ENCODE data around the gene SLC7A5.
"Not testable (repeated sequence)": the region's sequence is repeated elsewhere in the genome, so short reads cannot be mapped to it uniquely, and the experiment has no call there.

The SLC7A5 gene

DNA sequence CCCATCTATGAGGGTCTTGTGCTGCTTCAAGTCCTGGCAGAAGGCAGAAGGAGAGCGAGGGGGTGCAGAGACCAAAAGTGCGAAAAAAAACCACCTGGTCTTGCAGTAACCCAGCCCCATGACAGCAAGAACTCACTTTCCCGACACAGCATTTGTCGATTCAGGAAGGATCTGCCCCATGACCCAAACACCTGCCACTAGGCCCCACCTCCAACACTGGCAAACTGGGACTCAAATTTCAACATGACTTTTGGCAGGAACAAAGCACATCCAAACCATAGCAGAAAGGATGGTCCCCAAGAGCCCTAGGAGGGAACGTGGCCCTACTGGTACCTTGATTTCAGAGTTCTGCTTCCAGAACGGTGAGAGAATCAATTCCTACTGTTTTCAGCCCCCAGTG is 68.8 kb downstream of the SLC7A5 start:
- DNase-seq (ENCODE audit: low read depth in 2 of 3, low spot score in 1 of 3), result no peak

DNA sequence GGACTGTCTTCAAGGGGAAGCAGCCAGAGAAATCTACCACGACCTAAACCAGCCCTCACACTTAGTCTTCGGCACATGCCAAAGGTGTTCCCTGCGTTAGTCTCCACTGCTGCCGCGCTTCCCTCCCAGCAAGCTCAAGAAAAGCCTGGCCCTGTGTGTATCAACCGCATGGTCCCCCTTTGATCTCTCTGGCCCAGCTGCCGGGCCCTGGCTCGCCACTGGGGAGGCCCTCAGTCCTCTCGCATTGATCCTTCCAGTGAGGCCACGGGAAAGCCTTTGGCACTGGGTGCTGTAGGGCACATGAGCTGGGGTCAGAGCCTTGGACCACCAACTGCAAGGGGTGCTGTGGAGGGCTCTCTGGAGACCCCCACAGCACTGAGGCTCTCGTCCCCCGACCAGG is 74.0 kb downstream of the SLC7A5 start:
- no peak for DNase-seq (ENCODE audit: low read depth in 2 of 3, low spot score in 1 of 3)

DNA sequence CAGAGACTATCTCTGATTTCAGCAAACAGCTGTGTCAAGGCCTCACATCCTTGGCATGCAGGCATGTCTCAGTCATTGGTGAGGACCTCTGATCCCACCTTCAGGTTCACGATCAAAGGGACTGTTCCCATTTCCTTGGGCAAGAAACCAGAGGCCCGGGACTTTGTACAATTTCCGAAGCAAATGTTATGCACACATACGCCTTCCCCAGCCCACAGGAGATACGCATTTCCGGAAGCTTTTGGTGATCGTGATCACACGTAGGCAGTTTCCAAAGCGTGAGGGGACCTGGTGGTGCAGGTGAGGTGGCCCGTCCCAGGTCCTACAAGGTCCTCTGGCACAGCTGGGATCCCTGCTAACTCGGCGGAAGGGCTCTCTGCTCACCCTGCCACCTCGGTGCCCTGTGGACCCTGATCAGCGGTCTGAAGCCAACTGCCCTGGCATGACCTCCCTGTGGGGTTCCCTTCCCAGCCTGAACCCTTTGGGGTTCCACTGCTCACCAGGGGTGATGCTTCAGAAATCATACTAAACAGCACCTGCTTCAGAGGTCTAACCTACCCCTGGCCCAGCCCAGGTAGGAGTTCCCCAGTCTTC is 74.7 kb downstream of the SLC7A5 start:
- DNase-seq (ENCODE audit: low read depth in 2 of 3, low spot score in 1 of 3), result no peak

DNA sequence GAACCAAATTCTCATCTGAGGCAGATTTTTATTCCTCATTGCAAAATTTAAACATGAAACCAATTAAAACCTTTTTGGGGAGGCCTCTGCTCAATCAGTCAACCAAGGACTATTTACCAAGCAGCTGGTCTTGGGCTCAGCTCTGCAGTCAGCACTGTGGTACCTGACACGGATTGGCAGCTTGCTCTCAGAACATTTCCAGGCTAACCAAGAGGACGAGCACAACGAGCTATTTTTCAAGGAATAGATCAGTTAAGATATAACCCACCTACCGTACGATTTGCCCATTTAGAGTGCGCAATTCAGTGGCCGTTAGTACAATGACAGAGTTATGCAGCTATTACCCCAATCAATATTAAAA is 77.1 kb downstream of the SLC7A5 start:
- DNase-seq (ENCODE audit: low read depth in 2 of 3, low spot score in 1 of 3), result no peak

DNA sequence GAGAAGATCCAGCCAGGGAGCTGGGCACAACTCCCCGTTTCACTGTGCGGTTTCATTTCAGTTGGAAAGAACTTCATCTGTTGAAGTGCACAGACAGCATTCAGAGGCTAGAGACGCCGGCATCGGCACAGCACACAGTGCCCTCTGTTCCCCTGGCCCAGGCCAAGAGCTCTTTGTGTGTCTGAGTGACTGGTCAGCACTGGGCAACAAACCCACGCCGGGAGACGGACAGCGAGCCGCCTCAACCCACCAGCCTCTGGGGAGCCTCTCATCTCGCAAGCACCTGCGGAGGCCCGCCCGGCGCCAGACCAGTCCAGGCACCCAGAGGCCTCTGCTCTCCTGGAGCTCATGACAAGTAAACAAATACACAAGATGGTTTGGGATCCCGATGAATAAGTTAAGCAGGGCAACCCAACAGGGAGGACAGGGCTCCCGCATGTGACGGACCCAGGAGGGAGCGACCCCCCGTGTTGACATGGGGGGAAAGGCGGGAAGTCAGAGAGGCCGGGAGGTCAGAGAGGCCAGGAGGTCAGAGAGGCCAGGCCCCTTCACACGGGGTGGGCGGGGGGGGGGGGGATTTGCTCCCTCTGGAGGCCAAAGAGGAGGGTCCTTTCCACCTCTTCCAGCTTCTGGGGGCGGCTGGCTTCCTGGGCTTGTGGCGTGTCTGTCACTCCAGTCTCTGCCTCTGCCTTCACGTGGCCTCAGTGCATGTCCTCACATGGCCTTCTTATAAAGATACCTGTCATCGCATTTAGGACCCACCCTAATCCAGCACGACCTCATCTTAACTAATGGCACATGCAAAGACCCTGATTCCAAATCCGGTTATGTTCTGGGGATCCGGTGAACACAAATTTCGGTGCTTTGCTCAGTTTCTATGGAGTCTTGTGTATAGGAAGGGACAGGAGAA is 77.8 kb downstream of the SLC7A5 start:
- DNase-seq (ENCODE audit: low read depth in 2 of 3, low spot score in 1 of 3), result no peak

DNA sequence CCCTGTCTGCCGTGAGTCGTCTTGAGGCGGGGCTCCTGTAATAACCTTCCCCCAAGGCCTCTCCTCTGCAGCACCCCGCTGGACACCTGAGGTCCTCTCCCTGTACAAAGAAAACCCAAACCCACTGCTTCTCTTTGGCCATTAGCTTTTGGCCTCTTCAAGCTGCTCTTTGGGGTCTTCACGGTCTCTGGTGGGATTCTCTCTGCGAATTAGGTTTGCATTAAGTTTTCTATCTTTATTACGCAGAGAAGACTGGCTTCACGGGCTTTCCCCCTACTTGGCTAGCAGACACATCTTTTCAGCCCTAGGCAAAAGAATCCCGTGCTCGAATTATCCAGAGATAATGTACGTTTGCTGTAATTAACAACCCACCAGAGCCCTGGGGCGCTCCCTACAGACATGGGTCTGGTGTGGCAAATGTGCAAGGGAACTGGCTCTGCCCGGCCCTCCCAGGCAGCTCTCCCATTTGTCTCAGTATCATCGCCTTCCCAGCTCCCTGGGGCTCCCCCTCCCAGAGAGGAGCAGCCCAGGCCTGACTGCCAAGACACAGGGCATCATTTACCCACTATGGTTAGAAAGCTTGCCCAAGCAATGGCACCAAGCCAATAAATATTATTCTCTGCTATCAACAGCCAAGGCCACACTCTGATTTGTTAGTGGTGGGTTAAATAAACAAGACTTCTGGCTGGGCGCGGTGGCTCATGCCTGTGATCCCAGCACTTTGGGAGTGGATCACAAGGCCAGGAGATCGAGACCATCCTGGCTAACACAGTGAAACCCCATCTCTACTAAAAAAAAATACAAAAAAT is 78.8 kb downstream of the SLC7A5 start:
- no peak for DNase-seq (ENCODE audit: low read depth in 2 of 3, low spot score in 1 of 3)

DNA sequence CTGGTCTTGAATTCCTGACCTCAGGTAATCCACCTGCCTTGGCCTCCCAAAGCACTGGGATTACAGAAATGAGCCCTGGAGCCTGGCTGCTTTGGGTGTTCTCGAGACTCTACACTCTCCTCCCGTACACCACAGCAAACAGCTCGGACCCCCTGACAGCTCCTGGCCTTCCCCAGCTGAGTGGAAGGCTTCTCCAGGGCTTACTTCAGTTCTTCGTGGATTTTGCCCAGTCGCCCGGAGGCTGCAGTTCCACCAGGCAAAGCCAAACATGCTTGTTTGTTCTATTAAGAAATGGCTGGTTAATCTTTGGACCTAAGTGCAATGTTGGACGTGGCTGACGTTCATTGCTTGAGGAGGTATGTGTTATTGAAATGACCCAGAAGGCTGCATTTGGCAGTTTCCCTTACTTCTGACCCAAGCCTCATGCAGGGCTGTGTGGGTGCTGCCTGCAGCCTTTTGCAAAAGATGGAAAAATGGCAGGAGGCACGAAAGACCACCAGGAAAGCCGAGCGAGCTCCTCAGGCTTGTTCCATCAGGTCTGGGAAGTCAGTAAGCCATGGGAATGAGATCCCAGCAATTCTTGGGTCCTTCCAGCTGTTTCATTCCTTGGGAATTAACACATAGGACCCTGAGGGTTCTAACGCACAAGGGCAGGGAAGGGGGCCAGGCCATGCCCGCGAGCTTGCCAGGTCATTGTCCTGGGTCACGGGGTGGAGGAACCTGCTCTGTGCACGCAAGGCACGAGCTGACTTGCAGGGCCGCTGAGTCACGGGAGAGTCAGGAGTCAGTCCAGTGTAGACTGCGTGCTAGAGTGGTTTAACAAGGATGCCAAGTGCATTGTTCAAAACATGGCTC is 79.6 kb downstream of the SLC7A5 start:
- DNase-seq (ENCODE audit: low read depth in 2 of 3, low spot score in 1 of 3), result no peak

DNA sequence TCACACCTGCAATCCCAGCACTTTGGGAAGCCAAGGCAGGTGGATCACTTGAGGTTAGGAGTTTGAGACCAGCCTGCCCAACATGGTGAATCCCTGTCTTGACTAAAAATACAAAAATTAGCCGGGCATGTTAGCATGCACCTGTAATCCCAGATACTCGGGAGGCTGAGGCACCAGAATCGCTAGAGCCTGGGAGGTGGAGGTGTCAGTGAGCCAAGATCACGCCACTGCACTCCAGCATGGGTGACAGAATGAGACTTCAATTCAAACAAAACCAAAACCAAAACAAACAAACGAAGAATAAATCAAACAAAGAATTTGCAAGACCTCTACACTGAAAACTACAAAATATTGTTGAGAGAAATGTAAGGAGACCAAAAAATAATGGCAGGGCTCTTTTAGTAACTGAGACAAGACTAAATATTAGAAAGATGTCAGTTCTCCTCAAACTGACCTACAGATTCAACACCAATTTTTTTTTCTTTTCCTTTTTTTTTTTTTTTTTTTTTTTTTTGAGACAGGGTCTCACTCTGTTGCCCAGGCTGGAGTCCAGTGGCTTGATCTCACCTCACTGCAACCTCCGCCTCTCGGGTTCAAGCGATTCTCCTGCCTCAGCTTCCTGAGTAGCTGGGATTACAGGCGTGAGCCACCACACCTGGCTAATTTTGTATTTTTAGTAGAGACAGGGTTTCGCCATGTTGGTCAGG is 80.4 kb downstream of the SLC7A5 start:
- DNase-seq (ENCODE audit: low read depth in 2 of 3, low spot score in 1 of 3), result not testable (repeated sequence)

DNA sequence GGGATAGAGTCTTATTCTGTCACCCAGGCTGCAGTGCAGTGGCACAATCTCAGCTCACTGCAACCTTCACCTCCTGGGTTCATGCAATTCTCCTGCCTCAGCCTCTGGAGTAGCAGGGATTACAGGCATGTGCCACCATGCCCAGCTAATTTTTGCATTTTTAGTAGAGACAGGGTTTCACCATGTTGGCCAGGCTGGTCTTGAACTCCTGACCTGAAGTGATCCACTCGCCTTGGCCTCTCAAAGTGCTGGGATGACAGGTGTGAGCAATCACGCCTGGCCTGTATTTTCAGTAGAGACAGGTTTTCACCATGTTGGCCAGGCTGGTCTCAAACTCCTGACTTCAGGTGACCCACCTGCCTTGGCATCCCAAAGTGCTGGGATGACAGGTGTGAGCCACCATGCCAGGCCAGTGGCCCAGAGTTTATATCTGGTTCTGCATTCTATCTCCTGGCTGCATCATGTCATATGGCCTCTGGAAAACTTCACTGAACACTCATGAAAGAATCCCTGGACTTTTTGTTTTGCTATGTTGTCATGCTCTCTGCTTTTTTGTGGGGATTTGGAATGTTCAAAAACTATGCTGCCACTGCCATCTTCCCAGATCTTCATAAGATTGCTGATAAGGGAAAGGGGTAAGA is 81.7 kb downstream of the SLC7A5 start:
- not testable (repeated sequence) for DNase-seq (ENCODE audit: low read depth in 2 of 3, low spot score in 1 of 3)

DNA sequence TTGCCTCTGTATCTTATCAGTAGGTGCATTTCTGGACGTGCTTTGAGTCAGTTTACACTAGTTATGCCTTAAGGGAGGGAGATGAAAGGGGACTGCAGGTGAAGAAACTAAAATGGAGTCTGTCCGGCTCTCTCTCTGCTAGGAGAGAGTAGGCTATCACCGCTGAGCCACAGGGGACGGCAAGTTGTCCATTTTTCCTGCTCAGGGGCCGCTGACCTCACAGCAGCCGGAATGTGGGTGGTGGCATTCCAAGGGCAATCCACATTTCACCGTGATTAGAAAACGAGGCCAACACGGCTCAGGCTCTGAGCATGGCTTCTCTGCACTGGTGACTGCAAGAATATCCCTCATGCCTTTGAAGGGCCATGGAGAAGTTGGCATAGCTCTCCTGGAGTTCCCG is 84.5 kb downstream of the SLC7A5 start:
- DNase-seq (ENCODE audit: low read depth in 2 of 3, low spot score in 1 of 3), result no peak

DNA sequence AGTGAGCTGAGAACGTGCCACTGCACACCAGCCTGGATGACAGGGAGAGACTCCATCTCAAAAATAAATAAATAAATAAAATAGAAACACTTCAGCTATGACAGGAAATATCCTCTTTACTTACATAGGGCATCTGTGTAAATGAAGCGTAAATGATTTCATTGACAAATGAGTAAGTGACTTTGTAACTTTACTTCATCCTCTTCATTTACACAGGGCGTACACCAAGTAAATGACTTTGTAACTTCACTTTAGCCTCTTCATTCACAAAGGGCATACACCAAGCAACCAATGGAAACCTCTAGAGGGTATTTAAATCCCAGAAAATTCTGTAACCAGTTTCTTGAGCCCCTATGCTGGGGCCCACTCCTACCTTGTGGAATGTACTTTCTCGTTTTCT is 87.3 kb downstream of the SLC7A5 start:
- DNase-seq (ENCODE audit: low read depth in 2 of 3, low spot score in 1 of 3), result no peak

DNA sequence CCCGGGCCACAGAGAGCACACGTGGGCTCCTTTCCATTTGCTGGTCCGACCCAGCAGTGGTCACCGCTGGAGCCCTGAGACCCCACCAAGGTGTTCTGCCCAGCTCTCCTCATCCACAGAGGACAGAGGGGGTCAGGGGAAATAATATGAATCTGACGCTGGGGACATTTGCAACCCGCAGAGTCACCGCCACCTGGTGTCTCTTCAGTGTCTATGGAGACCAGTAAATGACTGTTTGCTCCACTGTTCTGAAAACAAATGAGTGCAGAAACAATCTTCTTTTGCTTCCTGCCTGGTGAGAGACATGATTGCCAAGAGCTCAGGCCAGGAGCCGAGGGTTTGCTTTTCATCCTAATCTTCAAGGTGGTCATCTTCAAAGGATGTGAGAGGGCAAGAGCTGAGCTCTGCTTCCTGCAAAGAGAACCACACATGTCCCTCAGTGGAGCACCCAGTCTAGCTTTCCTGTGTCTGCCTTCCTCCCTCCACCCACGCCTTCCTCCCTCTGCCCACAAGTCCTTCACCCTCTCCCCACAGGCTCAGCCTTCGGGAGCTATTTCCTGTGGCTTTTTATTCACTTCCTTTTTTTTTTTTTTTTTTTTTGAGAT is 88.8 kb downstream of the SLC7A5 start:
- peak; percentile 52 to 65 (median 56) for DNase-seq (ENCODE audit: low read depth in 2 of 3, low spot score in 1 of 3)
